K562 (cell line): ENCODE data around the gene PPP4R3B. TPM values are rescaled to one million over a fixed set of nuclear protein-coding genes. Genes with fewer than 3 reads are reported as not detected.

Source experiments
- BRCA1 ChIP-seq, 2 experiments: fragments of 450-650 bp in 1 of 2; sonication (generic) in 1 of 2; formaldehyde crosslinking in 1 of 2; IDR thresholded peaks; 2 replicates each; pipeline versions ENCODE4 v1.5.0 to v1.6.1; 2017 to 2020; ENCODE audit warnings: mild to moderate bottlenecking in 1 of 2, missing genetic modification reagents in 1 of 2
- ELF2 ChIP-seq: fragments of 250-450 bp; sonication (Bioruptor Pico); IDR thresholded peaks from 2 replicates; pipeline ENCODE4 v1.5.0; 2021; ENCODE audit warnings: mild to moderate bottlenecking
- MEIS2 ChIP-seq: fragments of 450-650 bp; IDR thresholded peaks from 2 replicates; pipeline ENCODE4 v1.6.1; 2014; ENCODE audit warnings: mild to moderate bottlenecking; ENCODE audit not compliant: partially characterized antibody
- POLR3A ChIP-seq: IDR thresholded peaks from 2 replicates; pipeline ENCODE4 v1.6.1; 2011; ENCODE audit warnings: borderline replicate concordance, mild to moderate bottlenecking, moderate library complexity; ENCODE audit not compliant: insufficient read length, insufficient read depth; ENCODE audit errors: extremely low read depth
- RBM25 ChIP-seq: fragments of 200-400 bp; formaldehyde crosslinking; IDR thresholded peaks from 2 replicates; pipeline ENCODE4 v1.6.1; 2018; ENCODE audit warnings: low read length, low read depth, moderate library complexity; ENCODE audit not compliant: severe bottlenecking
- ZFP30 ChIP-seq: fragments of 250-450 bp; sonication (Bioruptor Pico); IDR thresholded peaks from 2 replicates; pipeline ENCODE4 v1.8.0; 2022; ENCODE audit warnings: moderate library complexity, mild to moderate bottlenecking, inconsistent platforms, borderline replicate concordance
- ZNF253 ChIP-seq: fragments of 250-450 bp; sonication (Bioruptor Pico); conservative IDR thresholded peaks from 2 replicates; pipeline ENCODE4 v1.6.1; 2021; ENCODE audit warnings: mild to moderate bottlenecking
- ZNF347 ChIP-seq: fragments of 450-650 bp; formaldehyde crosslinking; IDR thresholded peaks from 2 replicates; pipeline ENCODE4 v1.4.0; 2020; ENCODE audit warnings: low read depth, mild to moderate bottlenecking, moderate library complexity
- polyA plus RNA-seq, 8 experiments: library from polyadenylated mRNA; depleted of rRNA in 4 of 8; stranded (reverse) in 5 of 8; unstranded in 3 of 8; fragments of >200 nt; fragmentation: Nextera tagmentation in 2 of 8; fragmentation: Illumina TruSeq in 1 of 8; extraction: Ambion mirVana in 2 of 8; extraction: Trizol in 1 of 8; gene quantifications; 2 replicates each; pipeline versions ENCODE4 v1.2.1 to v1.2.3, GENCODE V29; 2011 to 2014; ENCODE audit warnings: inconsistent platforms in 1 of 8, missing spikeins in 1 of 8
- total RNA-seq, 7 experiments: library from RNA; depleted of rRNA in 6 of 7; stranded (reverse); fragments of >200 nt in 6 of 7; fragmentation: Illumina TruSeq in 2 of 7; extraction: Trizol in 2 of 7; gene quantifications; 2 replicates each; pipeline versions ENCODE4 v1.2.1 to v1.2.3, GENCODE V29; 2011 to 2021; ENCODE audit warnings: low replicate concordance in 1 of 7
- TF ChIP-seq, protein P1 (sequence below): sonication (generic); formaldehyde crosslinking; IDR thresholded peaks from 2 replicates; pipeline ENCODE4 v1.8.0; 2022; ENCODE audit warnings: missing genetic modification reagents, mild to moderate bottlenecking, borderline replicate concordance
- TF ChIP-seq, protein P2 (sequence below): fragments of 250-450 bp; sonication (Bioruptor Pico); IDR thresholded peaks from 2 replicates; pipeline ENCODE4 v1.4.0; 2020; ENCODE audit warnings: mild to moderate bottlenecking, moderate library complexity, borderline replicate concordance

PPP4R3B gene
- total and polyA plus RNA-seq, 9 of the 15 experiments (the other 6 are each of a cell fraction or from before 2014, with no cell fraction given): 13.2 to 59.2 (median 41.9) TPM

DNA sequence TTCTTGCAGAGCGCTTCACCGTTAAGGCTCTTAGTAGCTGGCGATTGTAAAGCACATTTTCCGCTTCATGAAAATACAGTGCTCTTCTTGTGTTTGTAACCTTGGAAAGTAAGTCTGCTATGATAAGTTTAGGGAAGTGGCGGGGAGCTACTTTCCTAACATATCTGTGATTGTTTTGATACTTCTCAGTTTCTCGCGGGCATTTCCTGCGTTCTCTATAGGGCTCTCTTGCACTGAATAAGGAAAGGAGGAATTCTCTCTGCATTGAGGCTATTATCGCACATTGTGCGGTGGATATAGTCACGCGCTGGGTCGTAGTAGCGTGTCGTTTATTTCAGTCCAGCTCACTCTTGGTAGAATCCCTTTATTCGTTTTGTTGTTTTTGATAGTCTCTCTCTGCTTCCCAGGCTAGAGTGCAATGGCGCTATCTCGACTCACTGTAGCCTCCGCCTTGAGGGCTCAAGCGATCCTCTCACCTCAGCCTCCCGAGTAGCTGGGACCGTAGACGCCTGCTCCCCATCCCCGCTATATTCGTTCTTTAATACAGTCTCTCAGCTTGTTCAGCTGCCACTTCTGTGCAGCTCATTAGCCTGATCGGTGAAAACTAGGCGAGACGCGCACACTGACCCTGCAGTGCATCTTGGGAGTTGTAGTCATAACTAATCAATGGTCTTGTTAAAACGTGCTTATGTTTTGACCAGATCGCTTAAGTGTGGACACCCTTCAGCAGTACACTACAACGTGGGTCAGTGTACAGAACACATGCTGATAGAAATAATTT lies 1.0 kb upstream of the PPP4R3B start (continued):
- TF ChIP-seq ZNF253 (no peak), ZNF347 (CRISPR knock-in tag) (no peak), BRCA1 (IDR thresholded peaks at IDR 0.05) (no peak), BRCA1 (CRISPR knock-in tag; IDR thresholded peaks at IDR 0.05) (no peak), ELF2 (CRISPR knock-in tag) (no peak), MEIS2 (no peak), RBM25 (no peak), POLR3A (no peak), ZFP30 (CRISPR knock-in tag) (no peak)
- TF ChIP-seq, protein P1, sequence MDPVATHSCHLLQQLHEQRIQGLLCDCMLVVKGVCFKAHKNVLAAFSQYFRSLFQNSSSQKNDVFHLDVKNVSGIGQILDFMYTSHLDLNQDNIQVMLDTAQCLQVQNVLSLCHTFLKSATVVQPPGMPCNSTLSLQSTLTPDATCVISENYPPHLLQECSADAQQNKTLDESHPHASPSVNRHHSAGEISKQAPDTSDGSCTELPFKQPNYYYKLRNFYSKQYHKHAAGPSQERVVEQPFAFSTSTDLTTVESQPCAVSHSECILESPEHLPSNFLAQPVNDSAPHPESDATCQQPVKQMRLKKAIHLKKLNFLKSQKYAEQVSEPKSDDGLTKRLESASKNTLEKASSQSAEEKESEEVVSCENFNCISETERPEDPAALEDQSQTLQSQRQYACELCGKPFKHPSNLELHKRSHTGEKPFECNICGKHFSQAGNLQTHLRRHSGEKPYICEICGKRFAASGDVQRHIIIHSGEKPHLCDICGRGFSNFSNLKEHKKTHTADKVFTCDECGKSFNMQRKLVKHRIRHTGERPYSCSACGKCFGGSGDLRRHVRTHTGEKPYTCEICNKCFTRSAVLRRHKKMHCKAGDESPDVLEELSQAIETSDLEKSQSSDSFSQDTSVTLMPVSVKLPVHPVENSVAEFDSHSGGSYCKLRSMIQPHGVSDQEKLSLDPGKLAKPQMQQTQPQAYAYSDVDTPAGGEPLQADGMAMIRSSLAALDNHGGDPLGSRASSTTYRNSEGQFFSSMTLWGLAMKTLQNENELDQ (CRISPR knock-in tag): 0 out of 2 replicates have a peak, but pooled peaks have one; percentile 11
- TF ChIP-seq, protein P2, sequence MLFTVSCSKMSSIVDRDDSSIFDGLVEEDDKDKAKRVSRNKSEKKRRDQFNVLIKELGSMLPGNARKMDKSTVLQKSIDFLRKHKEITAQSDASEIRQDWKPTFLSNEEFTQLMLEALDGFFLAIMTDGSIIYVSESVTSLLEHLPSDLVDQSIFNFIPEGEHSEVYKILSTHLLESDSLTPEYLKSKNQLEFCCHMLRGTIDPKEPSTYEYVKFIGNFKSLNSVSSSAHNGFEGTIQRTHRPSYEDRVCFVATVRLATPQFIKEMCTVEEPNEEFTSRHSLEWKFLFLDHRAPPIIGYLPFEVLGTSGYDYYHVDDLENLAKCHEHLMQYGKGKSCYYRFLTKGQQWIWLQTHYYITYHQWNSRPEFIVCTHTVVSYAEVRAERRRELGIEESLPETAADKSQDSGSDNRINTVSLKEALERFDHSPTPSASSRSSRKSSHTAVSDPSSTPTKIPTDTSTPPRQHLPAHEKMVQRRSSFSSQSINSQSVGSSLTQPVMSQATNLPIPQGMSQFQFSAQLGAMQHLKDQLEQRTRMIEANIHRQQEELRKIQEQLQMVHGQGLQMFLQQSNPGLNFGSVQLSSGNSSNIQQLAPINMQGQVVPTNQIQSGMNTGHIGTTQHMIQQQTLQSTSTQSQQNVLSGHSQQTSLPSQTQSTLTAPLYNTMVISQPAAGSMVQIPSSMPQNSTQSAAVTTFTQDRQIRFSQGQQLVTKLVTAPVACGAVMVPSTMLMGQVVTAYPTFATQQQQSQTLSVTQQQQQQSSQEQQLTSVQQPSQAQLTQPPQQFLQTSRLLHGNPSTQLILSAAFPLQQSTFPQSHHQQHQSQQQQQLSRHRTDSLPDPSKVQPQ (CRISPR knock-in tag): no peak
